GM23248 (cell line): ENCODE results near the gene POU3F3. TPM values are rescaled to one million over a fixed set of nuclear protein-coding genes. Genes with fewer than 3 reads are reported as not detected.
A peak's percentile ranks its signal among the peaks of the same experiment; 100 is the strongest.

ENCODE experiments used
- DNase-seq: peaks from one replicate; pipeline ENCODE4 v3.0.0-alpha.2; 2015
- H2AFZ ChIP-seq: fragments of 200-600 bp; sonication (generic); 2 replicates; pipeline ENCODE4 v1.6.1; 2016; ENCODE audit warnings: antibody characterized with exemption
- H3F3A ChIP-seq: fragments of 200-600 bp; sonication (generic); 2 replicates; pipeline ENCODE4 v1.6.1; 2016; ENCODE audit warnings: mild to moderate bottlenecking, antibody characterized with exemption, mixed run types; ENCODE audit not compliant: insufficient read depth
- H3K27ac ChIP-seq: fragments of 200-600 bp; sonication (generic); 2 replicates; pipeline ENCODE4 v1.5.1; 2016; ENCODE audit warnings: mild to moderate bottlenecking
- H3K27me3 ChIP-seq: fragments of 200-600 bp; sonication (generic); replicated peaks from 2 replicates; pipeline ENCODE4 v1.6.1; 2016; ENCODE audit warnings: mild to moderate bottlenecking; ENCODE audit not compliant: insufficient read depth
- H3K36me3 ChIP-seq: fragments of 200-600 bp; sonication (generic); 2 replicates; pipeline ENCODE4 v1.6.1; 2016; ENCODE audit warnings: low read depth, mild to moderate bottlenecking
- H3K4me1 ChIP-seq: fragments of 200-600 bp; sonication (generic); 2 replicates; pipeline ENCODE4 v1.6.1; 2016; ENCODE audit warnings: mild to moderate bottlenecking; ENCODE audit not compliant: insufficient read depth
- H3K4me2 ChIP-seq: fragments of 200-600 bp; sonication (generic); one replicate; pipeline ENCODE4 v1.6.1; 2016; ENCODE audit warnings: mild to moderate bottlenecking; ENCODE audit not compliant: unreplicated experiment
- H3K4me3 ChIP-seq: fragments of 200-600 bp; sonication (generic); 2 replicates; pipeline ENCODE4 v1.5.1; 2016; ENCODE audit warnings: mild to moderate bottlenecking
- H3K79me2 ChIP-seq: fragments of 200-600 bp; sonication (generic); 2 replicates; pipeline ENCODE4 v1.6.1; 2016; ENCODE audit warnings: mild to moderate bottlenecking; ENCODE audit not compliant: insufficient read depth
- H3K9ac ChIP-seq: fragments of 200-600 bp; sonication (generic); 2 replicates; pipeline ENCODE4 v1.6.1; 2016; ENCODE audit warnings: mild to moderate bottlenecking
- H3K9me2 ChIP-seq: fragments of 200-600 bp; sonication (generic); 2 replicates; pipeline ENCODE4 v1.6.1; 2016; ENCODE audit warnings: mixed run types, mild to moderate bottlenecking, moderate library complexity; ENCODE audit not compliant: insufficient read depth
- H3K9me3 ChIP-seq: fragments of 200-600 bp; sonication (generic); one replicate; pipeline ENCODE4 v1.6.1; 2017; ENCODE audit warnings: low read depth
- H4K20me1 ChIP-seq: fragments of 200-600 bp; sonication (generic); 2 replicates; pipeline ENCODE4 v1.6.0; 2016; ENCODE audit not compliant: insufficient read depth
- EZH2 ChIP-seq: fragments of 200-600 bp; sonication (generic); IDR thresholded peaks from 2 replicates; pipeline ENCODE4 v1.6.1; 2018; ENCODE audit warnings: antibody characterized with exemption, mild to moderate bottlenecking; ENCODE audit not compliant: insufficient read depth, poor library complexity, severe bottlenecking
- EZH2phosphoT487 ChIP-seq: fragments of 200-600 bp; sonication (generic); IDR thresholded peaks from 2 replicates; pipeline ENCODE4 v1.6.1; 2018; ENCODE audit warnings: antibody characterized with exemption, moderate library complexity, mild to moderate bottlenecking, low read depth; ENCODE audit not compliant: insufficient read depth
- WGBS, 2 experiments: methylation state at CpG; one replicate each; pipeline ENCODE4 v1.1.6; 2015 to 2017; ENCODE audit warnings: low lambda C conversion rate in 2 of 2, low coverage in 1 of 2; ENCODE audit errors: missing lambda C conversion rate in 2 of 2; 5-methylcytosine and 5-hydroxymethylcytosine counted together
- in situ Hi-C: fragments of 300-500 bp; cut with MboI; formaldehyde crosslinking; loops from 2 replicates; pipeline ENCODE4 v1.15.0; 2020
- polyA plus RNA-seq: library from polyadenylated mRNA; unstranded; fragments of >200 nt; fragmentation: Nextera tagmentation; extraction: Ambion mirVana; gene quantifications from 2 replicates; pipeline ENCODE4 v1.2.1, GENCODE V29; 2016
- small RNA-seq: library from RNA; depleted of rRNA; stranded (forward); fragments of <200 nt; gene quantifications from one replicate; pipeline ENCODE3, GENCODE V24; 2014; ENCODE audit warnings: low read depth, low replicate concordance
- total RNA-seq: library from RNA; depleted of rRNA; stranded (reverse); fragments of >200 nt; shearing (Covaris generic); gene quantifications from 2 replicates; pipeline ENCODE4 v1.2.3, GENCODE V29; 2014; rRNA removed

Gene POU3F3
- total and polyA plus RNA-seq, 2 experiments from 2014 or later: not detected

GRCh38 chr2:104897515-104898184 is 43.7 kb downstream of the POU3F3 start:
- Histone ChIP-seq H2AFZ (no peak overlapping the region), H4K20me1 (no peaks in the 10 kb centered on the region), H3K27ac (no peak overlapping the region), H3K79me2 (no peaks in the 10 kb centered on the region), H3K27me3 (peaks cover under 1% of the 10 kb centered on the region; the same call in 1 of the 2 replicates), H3F3A (peaks cover 10% of the 10 kb centered on the region; the same call in 1 of the 2 replicates), H3K4me2 (peak overlapping the region; percentile 3), H3K9me2 (no peaks in the 10 kb centered on the region), H3K36me3 (no peaks in the 10 kb centered on the region), H3K9ac (no peak overlapping the region), H3K4me3 (no peak overlapping the region), H3K4me1 (peaks cover 9% of the 10 kb centered on the region; the same call in 1 of the 2 replicates), H3K9me3 (no peaks in the 10 kb centered on the region)
- in situ Hi-C loops: no loop called here
- peak; percentile 55 for DNase-seq
- 8 to 10% methylated on average over 8 of the region's 8 CpGs for WGBS, 2 experiments
- TF ChIP-seq EZH2phosphoT487: 0 out of 2 replicates have a peak, but pooled peaks have one; percentile 25
- TF ChIP-seq EZH2: no peak

GRCh38 chr2:104900608-104901007 is 46.7 kb downstream of the POU3F3 start:
- Histone ChIP-seq H3K9ac (no peak overlapping the region), H3K79me2 (no peaks in the 10 kb centered on the region), H3K4me2 (no peak overlapping the region), H3F3A (peaks cover 10% of the 10 kb centered on the region; the same call in 1 of the 2 replicates), H4K20me1 (no peaks in the 10 kb centered on the region), H3K4me1 (peaks cover 9% of the 10 kb centered on the region; the same call in 1 of the 2 replicates), H2AFZ (no peak overlapping the region), H3K9me2 (no peaks in the 10 kb centered on the region), H3K4me3 (no peak overlapping the region), H3K9me3 (no peaks in the 10 kb centered on the region), H3K27me3 (peaks cover 5% of the 10 kb centered on the region; the same call in 1 of the 2 replicates), H3K36me3 (no peaks in the 10 kb centered on the region), H3K27ac (no peak overlapping the region)
- DNase-seq: no peak
- TF ChIP-seq EZH2phosphoT487: no peak
- TF ChIP-seq EZH2: no peak
- 57 to 59% methylated on average over 7 of the region's 7 CpGs for WGBS, 2 experiments
- in situ Hi-C loops: no loop called here

GRCh38 chr2:104901037-104901881 is 47.3 kb downstream of the POU3F3 start:
- Histone ChIP-seq H2AFZ (no peak overlapping the region), H3K4me2 (no peak overlapping the region), H3K27me3 (peaks cover 5% of the 10 kb centered on the region; the same call in 1 of the 2 replicates), H3K9ac (no peak overlapping the region), H3K4me3 (no peak overlapping the region), H3K27ac (no peak overlapping the region), H3K9me2 (no peaks in the 10 kb centered on the region), H3K36me3 (no peaks in the 10 kb centered on the region), H3K9me3 (no peaks in the 10 kb centered on the region), H4K20me1 (no peaks in the 10 kb centered on the region), H3K4me1 (peaks cover 9% of the 10 kb centered on the region; the same call in 1 of the 2 replicates), H3K79me2 (no peaks in the 10 kb centered on the region), H3F3A (peaks cover 10% of the 10 kb centered on the region; the same call in 1 of the 2 replicates)
- DNase-seq: no peak
- 53 to 58% methylated on average over 14 of the region's 14 CpGs for WGBS, 2 experiments
- TF ChIP-seq EZH2phosphoT487: no peak
- no peak for TF ChIP-seq EZH2
- in situ Hi-C loops: no loop called here

GRCh38 chr2:104902317-104902716 is 48.4 kb downstream of the POU3F3 start:
- Histone ChIP-seq H3K9ac (no peak overlapping the region), H3K79me2 (no peaks in the 10 kb centered on the region), H3K4me3 (no peak overlapping the region), H3K27ac (no peak overlapping the region), H3K4me2 (no peak overlapping the region), H2AFZ (no peak overlapping the region), H3K36me3 (no peaks in the 10 kb centered on the region), H3K9me3 (no peaks in the 10 kb centered on the region), H3K9me2 (no peaks in the 10 kb centered on the region), H3K4me1 (peaks cover 7% of the 10 kb centered on the region; the same call in 1 of the 2 replicates), H4K20me1 (no peaks in the 10 kb centered on the region), H3F3A (peaks cover 9% of the 10 kb centered on the region; the same call in 1 of the 2 replicates), H3K27me3 (peaks cover 5% of the 10 kb centered on the region; the same call in 1 of the 2 replicates)
- TF ChIP-seq EZH2 (no peak), EZH2phosphoT487 (no peak)
- no peak for DNase-seq
- 76% methylated on average over 6 of the region's 6 CpGs for WGBS, 2 experiments
- in situ Hi-C loops: no loop called here

Small RNAs within 50 kb of the gene (small RNA-seq; reads per million reads assigned to genes)
- gene AC018730.1: not detected

Other genes starting within 250 kb of the POU3F3 start
- gene MRPS9, start 184.0 kb downstream of the POU3F3 start, total RNA-seq: 12.8 and 13.0 TPM in 2 replicates
- 22.2 and 22.5 TPM in 2 replicates for gene MRPS9, start 184.0 kb downstream of the POU3F3 start, polyA plus RNA-seq